Right cardiac atrium (tissue), 5 donors: Measurements from ENCODE around the gene KIT. TPM values are rescaled to one million over a fixed set of nuclear protein-coding genes. Genes with fewer than 3 reads are reported as not detected.

Experiments
- ATAC-seq, 2 donors: fragments of 200-7000 bp; cut with Tn5 transposase; one replicate each; pipeline versions ENCODE4 v1.8.0 to v1.9.1; 2020; ENCODE audit warnings: moderate library complexity in 2 of 2, mild to moderate bottlenecking in 1 of 2
- DNase-seq, 3 donors: peaks; one replicate each; pipeline ENCODE4 v3.0.0-alpha.2; 2020
- H3K27ac ChIP-seq: one replicate; pipeline ENCODE4 v1.5.1; 2013; ENCODE audit warnings: mild to moderate bottlenecking, low read length, control low read depth, moderate library complexity
- H3K27me3 ChIP-seq: one replicate; pipeline ENCODE4 v1.6.1; 2013; ENCODE audit not compliant: control insufficient read depth, insufficient read depth
- H3K4me1 ChIP-seq: one replicate; pipeline ENCODE4 v1.6.1; 2013; ENCODE audit warnings: low read length; ENCODE audit not compliant: control insufficient read depth, insufficient read depth
- H3K4me3 ChIP-seq: one replicate; pipeline ENCODE4 v1.5.1; 2013; ENCODE audit warnings: low read length, control low read depth
- H3K9me3 ChIP-seq: one replicate; pipeline ENCODE4 v1.6.1; 2013; ENCODE audit warnings: low read length; ENCODE audit not compliant: control insufficient read depth
- WGBS: extraction: QIAGEN DNeasy Blood & Tissue Kit; methylation state at CpG from one replicate; pipeline ENCODE4 v1.1.7; 2013; 5-methylcytosine and 5-hydroxymethylcytosine counted together
- intact Hi-C, 4 donors: fragments of 100-400 bp; cut with DNase I; formaldehyde crosslinking; loops; one replicate each; pipeline versions ENCODE4 v1.11.0 to v1.14.0; 2022 to 2023
- polyA plus RNA-seq: library from polyadenylated mRNA; stranded (reverse); fragments of 200-250 nt; gene quantifications from one replicate; pipeline ENCODE4 v1.2.3, GENCODE V29; 2013
- total RNA-seq, 4 donors: library from RNA; stranded (reverse); fragmentation: NEBNext Ultra II Directional; extraction: Animal tissue kit (Norgen Biotek cat#: 25700); gene quantifications; one replicate each; pipeline ENCODE4 v1.2.1, GENCODE V29; 2021
- donor health status: healthy with polysubstance abuse.
- donor health status: DM: no; HTN: yes; CAD: no.
- donor health status: DM: no; HTN: no; CAD: no.
- donor health status: DM: no; HTN: yes; CAD: no; lungs with severe emphysema.
- donor health status: DM: yes; HTN: yes; CAD: no.

The KIT gene
- total and polyA plus RNA-seq, 5 donors, result 0.18 to 1.6 (median 1.4) TPM

- Histone ChIP-seq H3K4me1 (no peaks in the 10 kb centered on the region), H3K27ac (no peak overlapping the region), H3K9me3 (no peaks in the 10 kb centered on the region), H3K27me3 (no peaks in the 10 kb centered on the region), H3K4me3 (no peak overlapping the region)
- ATAC-seq (no peak), DNase-seq (no peak)
- WGBS, result 61% methylated on average over 5 of the region's 5 CpGs
- intact Hi-C loops, result no loop called here
Observed at GRCh38 chr4:54643172-54643571, 14.6 kb upstream of the KIT start.

GRCh38 chr4:54643958-54644751 lies 13.6 kb upstream of the KIT start:
- no peaks in the 10 kb centered on the region for H3K4me1 ChIP-seq
- H3K27me3 ChIP-seq, result no peaks in the 10 kb centered on the region
- no peak for ATAC-seq
- H3K4me3 ChIP-seq, result no peak overlapping the region
- no peak overlapping the region for H3K27ac ChIP-seq
- WGBS, result 51% methylated on average over 6 of the region's 6 CpGs
- DNase-seq, result no peak
- no peaks in the 10 kb centered on the region for H3K9me3 ChIP-seq
- intact Hi-C loops, result no loop called here

GRCh38 chr4:54645830-54646229 lies 11.9 kb upstream of the KIT start:
- H3K27me3 ChIP-seq, result no peaks in the 10 kb centered on the region
- no peak overlapping the region for H3K27ac ChIP-seq
- no peaks in the 10 kb centered on the region for H3K9me3 ChIP-seq
- no peak for ATAC-seq
- no peak for DNase-seq
- 95% methylated on average over 1 of the region's 1 CpG for WGBS
- intact Hi-C loops, result no loop called here
- no peaks in the 10 kb centered on the region for H3K4me1 ChIP-seq
- H3K4me3 ChIP-seq, result no peak overlapping the region

- H3K4me3 ChIP-seq, result no peak overlapping the region
- no peaks in the 10 kb centered on the region for H3K27me3 ChIP-seq
- no peaks in the 10 kb centered on the region for H3K4me1 ChIP-seq
- DNase-seq (no peak), ATAC-seq (no peak)
- H3K9me3 ChIP-seq, result no peaks in the 10 kb centered on the region
- 83% methylated on average over 4 of the region's 4 CpGs for WGBS
- intact Hi-C loops, result no loop called here
- no peak overlapping the region for H3K27ac ChIP-seq
Observed at GRCh38 chr4:54647070-54647469, 10.7 kb upstream of the KIT start.

- intact Hi-C loops, result no loop called here
- ATAC-seq (no peak), DNase-seq (no peak)
- WGBS, result 98% methylated on average over 3 of the region's 3 CpGs
- no peaks in the 10 kb centered on the region for H3K4me1 ChIP-seq
- H3K27me3 ChIP-seq, result no peaks in the 10 kb centered on the region
- no peak overlapping the region for H3K4me3 ChIP-seq
- no peak overlapping the region for H3K27ac ChIP-seq
- H3K9me3 ChIP-seq, result no peaks in the 10 kb centered on the region
Observed at GRCh38 chr4:54651050-54651449, 6.7 kb upstream of the KIT start.

GRCh38 chr4:54654753-54655152 lies 3.0 kb upstream of the KIT start:
- no peak for ATAC-seq
- no peak for DNase-seq
- Histone ChIP-seq H3K9me3 (no peaks in the 10 kb centered on the region), H3K27ac (no peak overlapping the region), H3K4me3 (no peak overlapping the region), H3K4me1 (no peaks in the 10 kb centered on the region), H3K27me3 (no peaks in the 10 kb centered on the region)
- intact Hi-C loops, result no loop called here
- 74% methylated on average over 4 of the region's 4 CpGs for WGBS

- 25% methylated on average over 26 of the region's 26 CpGs for WGBS
- ATAC-seq, result no peak
- H3K9me3 ChIP-seq, result no peaks in the 10 kb centered on the region
- peak overlapping the region; percentile 73 for H3K4me3 ChIP-seq
- intact Hi-C loops, result no loop called here
- no peaks in the 10 kb centered on the region for H3K27me3 ChIP-seq
- H3K4me1 ChIP-seq, result no peaks in the 10 kb centered on the region
- H3K27ac ChIP-seq, result no peak overlapping the region
- no peak for DNase-seq
Observed at GRCh38 chr4:54657185-54657550, 589 bp upstream of the KIT start.

- H3K27me3 ChIP-seq, result no peaks in the 10 kb centered on the region
- ATAC-seq (peak; percentile 88 to 90), DNase-seq (peak; percentile 55 to 83 (median 81))
- no peak overlapping the region for H3K27ac ChIP-seq
- intact Hi-C loops, result no loop called here
- under 1% methylated on average over 81 of the region's 81 CpGs for whole genome bisulfite sequencing
- H3K4me1 ChIP-seq, result no peaks in the 10 kb centered on the region
- H3K9me3 ChIP-seq, result no peaks in the 10 kb centered on the region
- peak overlapping the region; percentile 73 for H3K4me3 ChIP-seq
Observed at GRCh38 chr4:54658252-54659093, 716 bp downstream of the KIT start.

GRCh38 chr4:54659313-54659712 lies 1.6 kb downstream of the KIT start:
- H3K27ac ChIP-seq, result no peak overlapping the region
- DNase-seq (peak in 1 of 3 donors; percentile 48), ATAC-seq (peak in 1 of 2 donors; percentile 39)
- H3K27me3 ChIP-seq, result no peaks in the 10 kb centered on the region
- H3K4me3 ChIP-seq, result peak overlapping the region; percentile 73
- intact Hi-C loops, result no loop called here
- 3% methylated on average over 14 of the region's 14 CpGs for WGBS
- no peaks in the 10 kb centered on the region for H3K9me3 ChIP-seq
- no peaks in the 10 kb centered on the region for H3K4me1 ChIP-seq

GRCh38 chr4:54659749-54660535 lies 2.2 kb downstream of the KIT start:
- H3K9me3 ChIP-seq, result no peaks in the 10 kb centered on the region
- WGBS, result 39% methylated on average over 9 of the region's 9 CpGs
- H3K27ac ChIP-seq, result no peak overlapping the region
- DNase-seq (peak in 1 of 3 donors; percentile 50), ATAC-seq (no peak)
- H3K4me1 ChIP-seq, result no peaks in the 10 kb centered on the region
- no peaks in the 10 kb centered on the region for H3K27me3 ChIP-seq
- intact Hi-C loops, result no loop called here
- H3K4me3 ChIP-seq, result peak overlapping the region; percentile 73

- ATAC-seq (no peak), DNase-seq (no peak)
- Histone ChIP-seq H3K27me3 (no peaks in the 10 kb centered on the region), H3K9me3 (no peaks in the 10 kb centered on the region), H3K4me1 (no peaks in the 10 kb centered on the region), H3K4me3 (no peak overlapping the region), H3K27ac (no peak overlapping the region)
- WGBS, result 91% methylated on average over 2 of the region's 2 CpGs
- intact Hi-C loops, result no loop called here
Observed at GRCh38 chr4:54660591-54660990, 2.8 kb downstream of the KIT start.
